ENCODE results near the gene MSH6. TPM values are rescaled to one million over a fixed set of nuclear protein-coding genes. Genes with fewer than 3 reads are reported as not detected.

The MSH6 gene
- total and polyA plus RNA-seq, 2 donors from 2014 or later: 13.3 to 32.8 TPM

- Histone ChIP-seq H3K36me3 (ENCODE audit: control insufficient read depth in 2 of 3, insufficient read depth in 3 of 3, low read length in 3 of 3) (no peaks in the 10 kb centered on the region), H3K4me1 (ENCODE audit: control insufficient read depth in 2 of 3, insufficient read depth in 2 of 3, low read depth in 1 of 3, low read length in 3 of 3) (peaks cover 0 to 2% (median 0%) of the 10 kb centered on the region in 3 donors), H3K27me3 (ENCODE audit: control insufficient read depth, insufficient read depth, low read length) (no peaks in the 10 kb centered on the region), H3K4me3 (ENCODE audit: low read length in 3 of 3) (no peak overlapping the region), H3K9me3 (ENCODE audit: control insufficient read depth in 2 of 3, insufficient read depth in 1 of 3, low read length in 3 of 3) (no peaks in the 10 kb centered on the region), H3K27ac (ENCODE audit: low read depth in 2 of 2, low read length in 2 of 2) (no peak overlapping the region), H3K9ac (ENCODE audit: low read length in 3 of 3) (no peak overlapping the region)
- no peak for TF ChIP-seq CTCF (IDR thresholded peaks at IDR 0.05; ENCODE audit: borderline replicate concordance, extremely low read depth, insufficient read depth)
- FAIRE-seq (no peak), DNase-seq (peak in 1 of 5 donors; percentile 37)
- intact Hi-C loops (cut with DNase I): loop anchor here (10.0 kb wide), 1 partner anchor 346 kb away; no protein-coding TSS in a partner anchor
Measured at GRCh38 chr2:47771211-47771610, 11.7 kb upstream of the MSH6 start.

GRCh38 chr2:47772343-47772742 lies 10.6 kb upstream of the MSH6 start:
- no peak for TF ChIP-seq CTCF (IDR thresholded peaks at IDR 0.05; ENCODE audit: borderline replicate concordance, extremely low read depth, insufficient read depth)
- DNase-seq: no peak
- intact Hi-C loops (cut with DNase I): loop anchor here (10.0 kb wide), 1 partner anchor 348 kb away; no protein-coding TSS in a partner anchor

GRCh38 chr2:47774567-47774966 lies 8.4 kb upstream of the MSH6 start:
- no peak overlapping the region for H3K9ac ChIP-seq (ENCODE audit: low read length in 3 of 3)
- DNase-seq (no peak), FAIRE-seq (no peak)
- no peak overlapping the region for H3K27ac ChIP-seq (ENCODE audit: low read depth in 2 of 2, low read length in 2 of 2)
- intact Hi-C loops (cut with DNase I): loop anchor here (10.0 kb wide), 1 partner anchor 350 kb away; no protein-coding TSS in a partner anchor
- H3K9me3 ChIP-seq (ENCODE audit: control insufficient read depth in 2 of 3, insufficient read depth in 1 of 3, low read length in 3 of 3): no peaks in the 10 kb centered on the region
- no peaks in the 10 kb centered on the region for H3K36me3 ChIP-seq (ENCODE audit: control insufficient read depth in 2 of 3, insufficient read depth in 3 of 3, low read length in 3 of 3)
- H3K27me3 ChIP-seq (ENCODE audit: control insufficient read depth, insufficient read depth, low read length): no peaks in the 10 kb centered on the region
- H3K4me1 ChIP-seq (ENCODE audit: control insufficient read depth in 2 of 3, insufficient read depth in 2 of 3, low read depth in 1 of 3, low read length in 3 of 3): no peaks in the 10 kb centered on the region
- no peak overlapping the region for H3K4me3 ChIP-seq (ENCODE audit: low read length in 3 of 3)
- TF ChIP-seq CTCF (IDR thresholded peaks at IDR 0.05; ENCODE audit: borderline replicate concordance, extremely low read depth, insufficient read depth): no peak

More at GRCh38 chr2:47772343-47772742, 10.6 kb upstream of the MSH6 start:
- H3K27me3 ChIP-seq (ENCODE audit: control insufficient read depth, insufficient read depth, low read length): no peaks in the 10 kb centered on the region
- FAIRE-seq: no peak
- peaks cover 0 to 2% (median 0%) of the 10 kb centered on the region in 3 donors for H3K4me1 ChIP-seq (ENCODE audit: control insufficient read depth in 2 of 3, insufficient read depth in 2 of 3, low read depth in 1 of 3, low read length in 3 of 3)
- H3K36me3 ChIP-seq (ENCODE audit: control insufficient read depth in 2 of 3, insufficient read depth in 3 of 3, low read length in 3 of 3): no peaks in the 10 kb centered on the region
- no peak overlapping the region for H3K27ac ChIP-seq (ENCODE audit: low read depth in 2 of 2, low read length in 2 of 2)
- no peaks in the 10 kb centered on the region for H3K9me3 ChIP-seq (ENCODE audit: control insufficient read depth in 2 of 3, insufficient read depth in 1 of 3, low read length in 3 of 3)
- no peak overlapping the region for H3K4me3 ChIP-seq (ENCODE audit: low read length in 3 of 3)
- no peak overlapping the region for H3K9ac ChIP-seq (ENCODE audit: low read length in 3 of 3)

Measured in kidney (tissue), 14 donors.